ENCODE results near the gene CADPS. TPM values are rescaled to one million over a fixed set of nuclear protein-coding genes. Genes with fewer than 3 reads are reported as not detected.

Gene CADPS
- total RNA-seq, 1 experiment from 2014 or later, result not detected

DNA sequence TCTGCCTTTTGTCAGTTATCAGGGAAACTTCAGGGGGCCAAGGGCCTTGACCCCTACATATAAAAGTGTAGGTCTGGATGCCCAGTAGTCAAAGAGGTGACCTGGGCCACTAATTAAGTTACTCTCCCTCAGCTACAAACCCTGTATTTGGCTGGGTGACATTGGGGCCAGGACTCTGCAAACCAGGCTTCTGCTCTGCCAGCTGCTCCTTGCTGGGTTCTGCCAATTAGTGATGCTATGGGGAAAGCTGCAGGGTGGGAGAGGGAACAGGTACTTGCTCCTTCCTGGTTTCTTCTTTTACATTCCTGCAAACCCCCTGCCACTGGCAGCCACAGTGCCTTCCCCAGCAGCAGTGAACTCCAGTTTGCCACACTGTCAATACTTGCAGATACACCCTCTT is 179.2 kb downstream of the CADPS start:
- H3K4me1 ChIP-seq (ENCODE audit: insufficient read depth, low read length, poor library complexity, severe bottlenecking), result no peaks in the 10 kb centered on the region
- DNase-seq (ENCODE audit: low spot score), result no peak
- no peak overlapping the region for H3K27ac ChIP-seq (ENCODE audit: low read depth, low read length, poor library complexity, severe bottlenecking)
- no peaks in the 10 kb centered on the region for H3K36me3 ChIP-seq (ENCODE audit: insufficient read depth, low read length, poor library complexity, severe bottlenecking)
- H3K4me3 ChIP-seq (ENCODE audit: low read depth, low read length, poor library complexity, severe bottlenecking), result no peak overlapping the region
- ChIA-PET POLR2A (ENCODE audit: low non-redundant PET) (no interaction called here), CTCF (no interaction called here)
- H3K9me3 ChIP-seq (ENCODE audit: low read depth, low read length, poor library complexity, severe bottlenecking), result no peaks in the 10 kb centered on the region
- BruUV-seq (replicated peaks), result no TSS peak
- H3K27me3 ChIP-seq (replicated peaks; ENCODE audit: insufficient read depth, low read depth, low read length, poor library complexity), result no peaks in the 10 kb centered on the region
- intact Hi-C loops (cut with micrococcal nuclease; ENCODE audit: unreplicated experiment), result no loop called here
- TF ChIP-seq EZH2 (IDR thresholded peaks at IDR 0.05; ENCODE audit: borderline replicate concordance, low read depth, low read length, poor library complexity, severe bottlenecking), result no peak
- TF ChIP-seq, protein P1, sequence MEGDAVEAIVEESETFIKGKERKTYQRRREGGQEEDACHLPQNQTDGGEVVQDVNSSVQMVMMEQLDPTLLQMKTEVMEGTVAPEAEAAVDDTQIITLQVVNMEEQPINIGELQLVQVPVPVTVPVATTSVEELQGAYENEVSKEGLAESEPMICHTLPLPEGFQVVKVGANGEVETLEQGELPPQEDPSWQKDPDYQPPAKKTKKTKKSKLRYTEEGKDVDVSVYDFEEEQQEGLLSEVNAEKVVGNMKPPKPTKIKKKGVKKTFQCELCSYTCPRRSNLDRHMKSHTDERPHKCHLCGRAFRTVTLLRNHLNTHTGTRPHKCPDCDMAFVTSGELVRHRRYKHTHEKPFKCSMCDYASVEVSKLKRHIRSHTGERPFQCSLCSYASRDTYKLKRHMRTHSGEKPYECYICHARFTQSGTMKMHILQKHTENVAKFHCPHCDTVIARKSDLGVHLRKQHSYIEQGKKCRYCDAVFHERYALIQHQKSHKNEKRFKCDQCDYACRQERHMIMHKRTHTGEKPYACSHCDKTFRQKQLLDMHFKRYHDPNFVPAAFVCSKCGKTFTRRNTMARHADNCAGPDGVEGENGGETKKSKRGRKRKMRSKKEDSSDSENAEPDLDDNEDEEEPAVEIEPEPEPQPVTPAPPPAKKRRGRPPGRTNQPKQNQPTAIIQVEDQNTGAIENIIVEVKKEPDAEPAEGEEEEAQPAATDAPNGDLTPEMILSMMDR (conservative IDR thresholded peaks at IDR 0.05; ENCODE audit: low read depth, low read length), result no peak

DNA sequence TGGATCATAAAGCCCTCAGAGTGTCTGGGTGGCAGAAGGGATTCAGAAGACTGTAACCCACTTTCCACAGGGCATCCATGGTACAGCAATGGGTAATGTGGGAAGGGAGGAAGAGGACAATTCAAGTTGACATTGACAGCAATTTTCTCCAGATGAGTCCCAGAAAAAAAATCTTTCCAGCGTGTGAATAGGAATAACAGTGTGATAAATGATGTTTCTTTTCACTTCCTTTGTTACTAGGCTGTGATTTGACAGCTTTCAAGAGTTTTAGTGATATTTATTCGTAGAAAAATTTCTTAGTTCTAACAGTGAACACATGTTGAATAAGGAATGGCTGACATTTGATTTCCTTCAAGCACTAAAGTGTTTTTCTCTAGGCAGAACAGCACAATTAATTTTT is 186.4 kb downstream of the CADPS start:
- no peak for DNase-seq (ENCODE audit: low spot score)
- Histone ChIP-seq H3K27ac (ENCODE audit: low read depth, low read length, poor library complexity, severe bottlenecking) (no peak overlapping the region), H3K36me3 (ENCODE audit: insufficient read depth, low read length, poor library complexity, severe bottlenecking) (no peaks in the 10 kb centered on the region), H3K4me1 (ENCODE audit: insufficient read depth, low read length, poor library complexity, severe bottlenecking) (no peaks in the 10 kb centered on the region), H3K9me3 (ENCODE audit: low read depth, low read length, poor library complexity, severe bottlenecking) (no peaks in the 10 kb centered on the region), H3K27me3 (replicated peaks; ENCODE audit: insufficient read depth, low read depth, low read length, poor library complexity) (no peaks in the 10 kb centered on the region), H3K4me3 (ENCODE audit: low read depth, low read length, poor library complexity, severe bottlenecking) (no peak overlapping the region)
- TF ChIP-seq, protein P1 (conservative IDR thresholded peaks at IDR 0.05; ENCODE audit: low read depth, low read length), result no peak
- no peak for TF ChIP-seq EZH2 (IDR thresholded peaks at IDR 0.05; ENCODE audit: borderline replicate concordance, low read depth, low read length, poor library complexity, severe bottlenecking)
- ChIA-PET POLR2A (ENCODE audit: low non-redundant PET) (no interaction called here), CTCF (no interaction called here)
- BruUV-seq (replicated peaks), result no TSS peak
- intact Hi-C loops (cut with micrococcal nuclease; ENCODE audit: unreplicated experiment), result no loop called here

DNA sequence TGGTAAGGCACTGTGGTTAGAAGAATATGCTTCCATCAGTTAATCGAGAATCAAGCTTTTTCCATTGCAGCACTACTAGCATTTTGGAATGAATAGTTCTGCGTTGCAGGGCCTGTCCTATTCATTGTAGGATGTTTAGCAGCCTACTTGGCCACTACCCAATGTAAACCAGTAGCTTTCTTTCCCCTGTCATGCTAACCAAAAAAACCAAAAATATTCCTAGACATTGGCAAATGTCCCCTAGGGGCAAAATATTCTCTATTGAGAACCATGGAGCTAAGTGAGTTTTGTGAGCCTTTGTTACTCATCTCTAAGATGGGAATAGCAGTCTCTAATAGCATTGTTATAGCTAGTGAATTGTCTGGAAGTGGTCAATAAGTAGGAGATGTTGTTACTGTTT is 187.2 kb downstream of the CADPS start:
- TF ChIP-seq, protein P1 (conservative IDR thresholded peaks at IDR 0.05; ENCODE audit: low read depth, low read length), result no peak
- no peak for TF ChIP-seq EZH2 (IDR thresholded peaks at IDR 0.05; ENCODE audit: borderline replicate concordance, low read depth, low read length, poor library complexity, severe bottlenecking)
- intact Hi-C loops (cut with micrococcal nuclease; ENCODE audit: unreplicated experiment), result no loop called here
- no peak overlapping the region for H3K27ac ChIP-seq (ENCODE audit: low read depth, low read length, poor library complexity, severe bottlenecking)
- no peaks in the 10 kb centered on the region for H3K9me3 ChIP-seq (ENCODE audit: low read depth, low read length, poor library complexity, severe bottlenecking)
- CTCF ChIA-PET, result no interaction called here
- no peak for DNase-seq (ENCODE audit: low spot score)
- POLR2A ChIA-PET (ENCODE audit: low non-redundant PET), result no interaction called here
- no peak overlapping the region for H3K4me3 ChIP-seq (ENCODE audit: low read depth, low read length, poor library complexity, severe bottlenecking)
- H3K36me3 ChIP-seq (ENCODE audit: insufficient read depth, low read length, poor library complexity, severe bottlenecking), result no peaks in the 10 kb centered on the region
- H3K4me1 ChIP-seq (ENCODE audit: insufficient read depth, low read length, poor library complexity, severe bottlenecking), result no peaks in the 10 kb centered on the region
- BruUV-seq (replicated peaks), result no TSS peak
- no peaks in the 10 kb centered on the region for H3K27me3 ChIP-seq (replicated peaks; ENCODE audit: insufficient read depth, low read depth, low read length, poor library complexity)

All from A673 (cell line).